PFSK-1 (cell line): ENCODE measurements around the gene PPFIBP1.

ENCODE experiments used
- FOXP2 ChIP-seq: optimal IDR thresholded peaks from 2 replicates; pipeline ENCODE3; 2011; ENCODE audit warnings: borderline replicate concordance, control low read depth, inconsistent platforms; ENCODE audit not compliant: insufficient read depth; ENCODE audit errors: extremely low read length, extremely low read depth
- POLR2AphosphoS5 ChIP-seq: IDR thresholded peaks from 2 replicates; pipeline ENCODE4 v1.6.1; 2012; ENCODE audit warnings: low read depth, mild to moderate bottlenecking, control low read depth, low read length, moderate library complexity
- REST ChIP-seq, 2 experiments: IDR thresholded peaks; 2 replicates each; pipeline versions ENCODE4 v1.6.1 to v1.8.0; 2011 to 2012; ENCODE audit warnings: low read depth in 2 of 2, low read length in 2 of 2, control low read depth in 1 of 2, inconsistent platforms in 1 of 2, mild to moderate bottlenecking in 1 of 2, moderate library complexity in 1 of 2; ENCODE audit not compliant: insufficient read depth in 1 of 2
- SIN3A ChIP-seq: IDR thresholded peaks from 2 replicates; pipeline ENCODE4 v1.6.1; 2012; ENCODE audit warnings: mild to moderate bottlenecking, low read length, moderate library complexity, borderline replicate concordance; ENCODE audit not compliant: insufficient read depth
- TAF1 ChIP-seq: IDR thresholded peaks from 2 replicates; pipeline ENCODE4 v1.6.1; 2012; ENCODE audit warnings: low read length, control low read depth, borderline replicate concordance; ENCODE audit not compliant: insufficient read depth

The PPFIBP1 gene

GRCh38 chr12:27511723-27512045 is 12.3 kb upstream of the PPFIBP1 start:
- TF ChIP-seq FOXP2 (no peak), REST (IDR thresholded peaks at IDR 0.05; ENCODE audit: insufficient read depth in 1 of 2, low read depth in 2 of 2, low read length in 2 of 2) (no peak), POLR2AphosphoS5 (no peak), TAF1 (no peak), SIN3A (no peak)

- no peak for TF ChIP-seq SIN3A
- no peak for TF ChIP-seq POLR2AphosphoS5
Measured at GRCh38 chr12:27513155-27513824, 10.7 kb upstream of the PPFIBP1 start.

GRCh38 chr12:27515671-27516070 is 8.3 kb upstream of the PPFIBP1 start:
- TF ChIP-seq TAF1 (no peak), FOXP2 (no peak), SIN3A (no peak), REST (IDR thresholded peaks at IDR 0.05; ENCODE audit: insufficient read depth in 1 of 2, low read depth in 2 of 2, low read length in 2 of 2) (no peak), POLR2AphosphoS5 (no peak)

GRCh38 chr12:27516625-27517024 is 7.4 kb upstream of the PPFIBP1 start:
- TF ChIP-seq FOXP2 (no peak), SIN3A (no peak), POLR2AphosphoS5 (no peak), TAF1 (no peak), REST (IDR thresholded peaks at IDR 0.05; ENCODE audit: insufficient read depth in 1 of 2, low read depth in 2 of 2, low read length in 2 of 2) (no peak)

GRCh38 chr12:27517546-27517945 is 6.5 kb upstream of the PPFIBP1 start:
- TF ChIP-seq POLR2AphosphoS5, result no peak
- no peak for TF ChIP-seq FOXP2
- no peak for TF ChIP-seq SIN3A
- TF ChIP-seq TAF1, result no peak
- TF ChIP-seq REST (IDR thresholded peaks at IDR 0.05; ENCODE audit: insufficient read depth in 1 of 2, low read depth in 2 of 2, low read length in 2 of 2), result no peak
